NCI-H187 treated with DMSO at 0.1 percent for 48 hours (cell line): ENCODE results near the gene FABP7.
A peak's percentile ranks its signal among the peaks of the same experiment; 100 is the strongest.

Source experiments
- DNase-seq: peaks from one replicate; lab custom pipeline; 2025; lab: John Stamatoyannopoulos, UW

The FABP7 gene

DNA sequence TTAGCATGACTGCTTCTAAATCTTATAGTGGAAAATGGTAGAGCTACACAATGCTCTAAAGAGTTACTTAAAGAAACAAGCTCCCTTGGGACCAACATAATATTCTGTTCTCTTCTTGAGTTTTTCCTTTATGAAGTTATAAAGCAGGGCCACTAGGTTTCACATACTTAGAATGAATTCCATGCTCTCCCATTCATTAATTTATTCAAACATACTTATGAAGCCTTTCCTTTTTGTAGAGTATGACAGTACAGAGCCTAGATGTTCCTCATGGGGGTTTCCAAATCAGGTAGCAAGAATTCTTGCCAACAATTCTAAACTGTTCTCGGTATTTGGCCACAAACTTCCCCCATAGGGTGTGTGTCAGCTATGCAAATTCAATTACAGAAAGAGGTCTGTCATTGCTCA is 20.6 kb upstream of the FABP7 start:
- DNase-seq: no peak

- DNase-seq: no peak
These were observed 19.2 kb upstream of the FABP7 start for GRCh38 chr6:122760330-122760729.

DNA sequence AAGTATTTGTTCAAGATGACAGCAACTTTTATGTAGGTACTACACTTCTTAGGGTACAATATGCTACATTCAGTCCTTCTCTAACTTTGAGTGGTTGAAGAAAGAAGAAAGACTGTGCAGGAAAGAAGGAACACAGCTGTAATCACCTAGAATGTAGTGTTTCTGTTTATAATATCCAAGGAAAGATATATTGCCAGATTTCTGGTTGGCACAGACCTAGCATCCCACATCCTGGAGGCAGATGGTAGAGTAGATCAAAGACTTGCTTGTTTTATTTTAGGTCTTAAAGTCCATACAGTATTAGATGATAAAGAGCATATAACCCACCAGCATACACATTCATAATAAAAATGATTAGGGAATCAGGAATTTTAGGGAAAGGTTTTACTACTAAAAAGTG is 13.3 kb upstream of the FABP7 start:
- no peak for DNase-seq

DNA sequence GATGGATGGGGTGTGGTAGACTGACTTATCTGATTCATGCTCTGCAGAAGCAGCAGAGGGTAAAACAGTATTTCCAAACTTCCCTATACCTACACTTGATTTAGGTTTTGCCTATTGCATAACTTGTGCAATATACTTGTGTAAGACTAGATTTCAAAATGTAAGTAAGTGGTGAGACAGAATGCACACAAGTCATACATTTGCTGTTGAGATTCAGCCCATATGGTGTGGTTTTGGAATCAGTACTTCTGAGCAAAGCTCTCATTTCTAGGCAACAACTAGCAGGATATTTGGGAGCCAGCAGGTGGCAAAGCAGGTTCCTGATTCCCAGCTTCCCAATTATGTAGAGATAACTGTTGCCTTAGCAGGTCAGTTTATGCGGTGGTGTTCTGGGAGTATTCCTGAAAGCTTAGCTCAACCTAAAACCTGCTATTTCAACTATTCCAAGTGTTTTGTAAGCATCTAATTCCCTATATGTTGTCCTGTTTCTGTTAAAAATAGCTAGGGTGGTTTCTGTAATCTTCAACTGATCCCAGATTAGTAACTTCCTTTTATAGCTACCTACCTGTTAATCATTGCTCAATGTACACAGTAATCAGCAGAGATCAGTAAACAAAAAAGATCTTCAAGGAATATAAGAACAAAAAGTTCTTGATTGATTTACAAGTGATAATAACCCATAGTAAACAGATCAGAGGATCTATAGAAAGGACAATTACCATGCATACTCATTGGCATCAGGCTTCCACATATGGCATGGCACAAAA is 8.5 kb upstream of the FABP7 start:
- no peak for DNase-seq

- DNase-seq: no peak
These were observed 6.6 kb upstream of the FABP7 start for GRCh38 chr6:122772724-122773415.

DNA sequence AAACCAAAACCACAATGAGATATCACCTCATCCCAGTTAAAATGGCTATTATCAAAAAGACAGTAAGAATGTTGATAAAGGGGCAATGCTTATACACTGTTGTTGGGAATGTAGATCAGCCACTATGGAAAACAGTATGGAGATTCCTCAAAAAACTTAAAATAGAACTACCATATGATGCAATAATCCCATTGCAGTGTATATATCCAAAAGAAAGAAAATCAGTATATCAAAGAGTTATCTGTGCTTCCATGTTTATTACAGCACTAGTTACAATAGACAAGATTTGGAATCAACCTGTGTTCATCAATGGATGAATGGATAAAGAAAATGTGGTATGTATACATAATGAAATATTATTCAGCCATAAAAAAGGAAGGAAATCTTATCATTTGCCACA is 3.5 kb upstream of the FABP7 start:
- DNase-seq: no peak

DNA sequence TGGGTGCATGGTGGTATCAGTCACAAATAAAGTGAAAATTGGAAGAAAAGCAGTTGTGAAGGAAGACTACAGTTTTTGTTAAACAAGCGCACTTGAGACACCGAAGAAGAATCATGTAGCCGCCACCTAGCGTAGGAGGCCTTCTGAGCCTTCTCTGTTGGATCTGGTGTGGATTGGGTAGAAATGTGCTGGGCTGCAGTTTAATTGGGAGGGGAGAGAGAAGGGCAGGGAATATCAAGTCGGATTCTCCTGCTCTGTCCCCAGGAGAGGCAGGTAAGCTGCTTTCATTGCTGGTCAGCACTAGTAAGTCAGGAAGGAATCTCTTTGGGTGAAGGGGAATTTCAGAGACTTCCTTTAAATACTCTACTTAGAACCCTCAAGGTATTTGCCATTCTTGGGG is 1.2 kb upstream of the FABP7 start:
- no peak for DNase-seq

- DNase-seq: peak; percentile 90
These were observed 393 bp upstream of the FABP7 start for GRCh38 chr6:122778985-122779661.

GRCh38 chr6:122780114-122780513 is 598 bp downstream of the FABP7 start:
- DNase-seq: peak; percentile 30

DNA sequence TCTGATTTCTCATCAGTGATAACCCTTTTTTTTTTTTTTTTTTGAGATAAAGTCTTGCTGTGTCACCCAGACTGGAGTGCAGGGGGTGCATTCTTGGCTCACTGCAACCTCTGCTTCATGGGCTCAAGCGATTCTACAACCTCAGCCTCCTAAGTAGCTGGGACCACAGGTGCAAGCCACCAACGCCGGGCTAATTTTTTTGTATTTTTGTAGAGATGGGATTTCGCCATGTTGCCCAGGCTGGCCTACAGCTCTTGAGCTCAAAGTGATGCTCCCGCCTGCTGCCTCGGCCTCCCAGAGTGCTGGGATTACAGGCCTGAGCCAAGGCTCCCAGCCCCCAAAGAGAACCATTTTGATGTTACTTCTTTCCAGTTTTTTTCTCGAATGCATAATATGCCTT is 2.2 kb downstream of the FABP7 start:
- DNase-seq: no peak

DNA sequence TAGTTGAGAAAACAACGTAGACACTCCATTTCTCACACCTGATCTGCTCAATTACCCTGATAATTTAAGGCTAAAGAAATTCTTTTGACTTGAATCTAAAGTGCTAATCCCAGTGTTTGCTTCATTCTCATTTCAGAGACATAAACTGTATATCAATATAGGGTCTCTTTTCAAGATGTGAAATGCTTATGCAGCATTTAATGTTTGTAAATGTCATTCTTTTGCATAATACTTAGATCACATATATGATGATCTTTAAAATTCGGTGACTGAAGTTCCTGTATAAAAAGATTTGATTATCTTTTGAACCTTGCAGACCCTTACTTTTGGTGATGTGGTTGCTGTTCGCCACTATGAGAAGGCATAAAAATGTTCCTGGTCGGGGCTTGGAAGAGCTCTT is 3.9 kb downstream of the FABP7 start:
- DNase-seq: no peak

GRCh38 chr6:122785891-122786290 is 6.4 kb downstream of the FABP7 start:
- no peak for DNase-seq

- DNase-seq: no peak
These were observed 8.2 kb downstream of the FABP7 start for GRCh38 chr6:122787721-122788120.

GRCh38 chr6:122788208-122788607 is 8.7 kb downstream of the FABP7 start:
- no peak for DNase-seq

DNA sequence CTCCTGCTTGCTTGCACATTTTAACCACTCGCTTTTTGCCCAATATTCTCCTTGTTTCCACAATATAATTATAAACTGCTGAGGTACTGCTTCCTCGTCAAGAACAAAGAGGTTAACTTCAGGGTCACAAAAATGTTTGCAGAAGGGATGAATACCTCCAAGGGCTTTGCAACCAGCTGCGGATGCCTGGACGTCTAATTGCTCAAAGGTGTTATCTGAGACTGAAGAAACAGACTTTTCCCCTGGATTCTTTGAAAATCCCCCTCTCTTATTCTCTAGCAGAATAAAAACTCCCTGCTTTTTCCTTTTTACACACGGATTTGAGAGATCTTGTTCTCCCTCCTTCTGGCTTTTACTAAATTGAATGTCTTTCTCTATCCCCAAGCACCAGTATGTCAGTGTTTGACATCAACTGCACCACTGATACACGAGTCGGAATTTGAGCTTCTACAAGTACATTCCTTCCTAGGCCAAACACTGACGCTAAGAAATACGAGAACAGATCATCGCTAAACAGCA is 9.2 kb downstream of the FABP7 start:
- peak; percentile 47 for DNase-seq

- DNase-seq: no peak
These were observed 9.9 kb downstream of the FABP7 start, which contains the start of gene SMPDL3A for GRCh38 chr6:122789182-122790027. Gene SMPDL3A (plus strand): TSS chr6:122789258. CDS start chr6:122789347, 89 bp downstream.

DNA sequence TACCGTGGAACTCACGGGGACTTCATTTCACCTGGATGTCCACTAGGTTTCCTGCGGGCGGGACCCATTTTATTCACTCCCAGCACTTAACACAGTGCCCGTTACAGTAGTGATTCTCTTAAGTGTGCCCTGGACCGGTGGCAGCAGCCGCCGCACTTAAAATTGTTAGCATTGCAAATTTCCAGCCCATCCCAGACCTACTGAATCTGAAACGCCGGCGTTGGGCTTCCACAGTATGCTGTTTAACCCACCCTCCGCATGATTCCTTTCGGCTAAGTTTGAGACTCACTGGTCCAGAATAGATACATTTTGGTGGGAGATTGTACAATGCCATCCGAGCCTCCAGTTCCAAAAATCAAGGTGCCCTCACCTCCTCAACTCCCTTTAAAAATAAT is 10.5 kb downstream of the FABP7 start:
- DNase-seq: no peak

DNA sequence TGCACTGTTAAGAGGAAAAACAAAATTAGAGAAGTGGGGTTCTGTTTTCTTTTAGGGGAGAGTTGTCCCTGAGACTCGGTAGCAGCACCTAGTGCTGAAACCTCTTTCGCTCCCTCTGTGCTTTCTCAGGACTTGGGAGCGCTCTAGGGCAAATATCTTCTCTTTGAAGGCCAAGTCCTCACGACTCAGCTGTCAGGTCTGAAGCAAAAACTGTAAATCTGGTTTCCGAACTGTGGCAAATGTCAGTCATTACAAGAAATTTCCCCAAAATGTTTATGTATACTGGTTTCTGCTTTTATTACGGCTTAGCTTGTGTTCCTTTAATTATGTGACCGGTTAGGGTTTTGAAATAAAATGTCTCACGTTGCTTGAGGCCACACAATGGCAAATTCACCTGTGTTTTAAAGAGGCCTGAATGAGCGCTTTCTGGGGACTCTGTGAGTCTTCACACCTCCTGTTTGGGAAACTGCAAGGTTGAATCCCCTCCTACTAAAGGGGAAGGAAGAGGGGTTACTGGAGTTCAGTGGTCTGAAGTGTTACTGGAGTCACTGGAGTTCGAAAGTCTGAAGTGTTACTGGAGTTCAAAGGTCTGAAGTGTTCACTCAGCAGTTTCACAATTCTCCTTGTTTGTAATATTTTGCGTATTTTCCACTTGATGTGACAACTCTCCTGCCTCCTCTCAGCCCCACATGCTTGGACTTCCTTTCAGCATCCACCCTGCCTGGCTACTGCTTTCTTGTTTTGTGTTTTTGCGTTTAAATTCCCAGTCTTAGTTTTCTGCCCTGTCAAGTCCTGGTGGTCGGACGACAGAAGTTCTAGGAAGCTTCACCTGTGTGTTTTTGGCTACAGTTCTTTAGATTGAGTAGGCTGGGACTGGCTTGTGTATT is 11.2 kb downstream of the FABP7 start:
- DNase-seq: no peak

- DNase-seq: no peak
These were observed 11.8 kb downstream of the FABP7 start for GRCh38 chr6:122791310-122791679.

DNA sequence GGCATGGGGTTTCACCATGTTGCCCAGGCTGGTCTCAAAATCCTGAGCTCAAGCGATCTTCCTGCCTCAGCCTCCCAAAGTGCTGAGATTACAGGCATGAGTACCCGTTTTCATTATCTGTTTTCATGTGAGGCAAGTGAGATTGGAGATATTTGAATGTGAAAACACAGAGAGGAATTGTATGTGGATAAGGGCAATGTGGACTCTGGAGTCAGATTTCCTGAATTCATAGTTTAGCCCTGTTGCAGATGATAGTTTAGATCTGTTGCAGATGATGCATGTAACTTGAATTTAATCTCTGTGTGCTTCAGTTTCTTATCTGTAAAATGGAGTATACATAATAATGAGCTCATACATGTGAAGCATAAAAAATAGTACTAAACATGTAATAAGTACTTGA is 13.2 kb downstream of the FABP7 start:
- DNase-seq: no peak

DNA sequence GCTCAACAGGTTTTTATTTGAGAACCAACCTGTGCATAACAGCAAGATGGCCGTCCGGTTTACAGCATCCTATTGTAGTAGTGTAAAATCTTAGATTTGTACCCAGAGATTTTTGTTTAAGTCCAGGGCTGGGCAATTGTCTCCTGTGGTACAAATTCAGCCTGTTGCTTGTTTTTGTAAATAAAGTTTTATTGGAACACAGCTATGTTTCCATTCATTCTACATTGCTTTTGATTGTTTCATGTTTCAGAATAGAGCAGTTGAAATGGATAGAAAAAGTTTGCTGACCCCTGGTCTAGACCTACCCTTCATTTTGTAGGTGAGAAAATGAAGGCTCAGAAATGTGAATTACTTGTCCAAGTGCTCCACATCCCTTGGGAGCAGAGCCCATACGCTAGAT is 18.0 kb downstream of the FABP7 start:
- no peak for DNase-seq
